ENCODE results near the gene PAK3. TPM values are rescaled to one million over a fixed set of nuclear protein-coding genes. Genes with fewer than 3 reads are reported as not detected.

The PAK3 gene
- total RNA-seq, 1 experiment from 2014 or later = 7.5 TPM

- H4K8ac ChIP-seq (replicated peaks; ENCODE audit: insufficient read length, low read depth, low read length) = no peak overlapping the region
- no peak overlapping the region for H2AK5ac ChIP-seq (ENCODE audit: insufficient read length, low read length)
- no peaks in the 10 kb centered on the region for H4K20me1 ChIP-seq (ENCODE audit: control insufficient read depth, insufficient read depth, insufficient read length)
- H3K79me2 ChIP-seq (ENCODE audit: insufficient read depth, low read length) = no peaks in the 10 kb centered on the region
- H3K27ac Mint-ChIP-seq = no peak overlapping the region
- no peak overlapping the region for H4K91ac ChIP-seq (ENCODE audit: insufficient read length, low read depth, low read length)
- no peak overlapping the region for H2BK15ac ChIP-seq (ENCODE audit: low read depth, low read length)
- H2AFZ ChIP-seq (ENCODE audit: low read length) = no peak overlapping the region
- no peak overlapping the region for H3K18ac ChIP-seq (ENCODE audit: insufficient read length, low read depth, low read length)
- H3K27me3 ChIP-seq (ENCODE audit: insufficient read depth, low read length) = no peaks in the 10 kb centered on the region
- no peak overlapping the region for H3K23ac ChIP-seq (ENCODE audit: insufficient read length, low read depth, low read length)
- no peak overlapping the region for H3K4ac ChIP-seq (ENCODE audit: low read depth, low read length)
- TF ChIP-seq, protein P1, sequence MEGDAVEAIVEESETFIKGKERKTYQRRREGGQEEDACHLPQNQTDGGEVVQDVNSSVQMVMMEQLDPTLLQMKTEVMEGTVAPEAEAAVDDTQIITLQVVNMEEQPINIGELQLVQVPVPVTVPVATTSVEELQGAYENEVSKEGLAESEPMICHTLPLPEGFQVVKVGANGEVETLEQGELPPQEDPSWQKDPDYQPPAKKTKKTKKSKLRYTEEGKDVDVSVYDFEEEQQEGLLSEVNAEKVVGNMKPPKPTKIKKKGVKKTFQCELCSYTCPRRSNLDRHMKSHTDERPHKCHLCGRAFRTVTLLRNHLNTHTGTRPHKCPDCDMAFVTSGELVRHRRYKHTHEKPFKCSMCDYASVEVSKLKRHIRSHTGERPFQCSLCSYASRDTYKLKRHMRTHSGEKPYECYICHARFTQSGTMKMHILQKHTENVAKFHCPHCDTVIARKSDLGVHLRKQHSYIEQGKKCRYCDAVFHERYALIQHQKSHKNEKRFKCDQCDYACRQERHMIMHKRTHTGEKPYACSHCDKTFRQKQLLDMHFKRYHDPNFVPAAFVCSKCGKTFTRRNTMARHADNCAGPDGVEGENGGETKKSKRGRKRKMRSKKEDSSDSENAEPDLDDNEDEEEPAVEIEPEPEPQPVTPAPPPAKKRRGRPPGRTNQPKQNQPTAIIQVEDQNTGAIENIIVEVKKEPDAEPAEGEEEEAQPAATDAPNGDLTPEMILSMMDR (conservative IDR thresholded peaks at IDR 0.05) = no peak
- H3K14ac ChIP-seq (ENCODE audit: insufficient read depth, low read length) = no peak overlapping the region
- no peaks in the 10 kb centered on the region for H3K4me1 Mint-ChIP-seq
- no peak overlapping the region for H2BK12ac ChIP-seq (ENCODE audit: insufficient read length, low read depth, low read length)
- no peak overlapping the region for H3K56ac ChIP-seq (ENCODE audit: insufficient read length, low read depth, low read length)
- no peaks in the 10 kb centered on the region for H3K9me3 Mint-ChIP-seq
- no peak overlapping the region for H2BK20ac ChIP-seq (ENCODE audit: low read depth, low read length, poor library complexity, severe bottlenecking)
- H2BK5ac ChIP-seq (ENCODE audit: insufficient read length, low read length) = no peak overlapping the region
- H3K27ac ChIP-seq (ENCODE audit: insufficient read length, low read depth, low read length) = no peak overlapping the region
- no peak overlapping the region for H3K4me2 ChIP-seq (ENCODE audit: insufficient read depth, insufficient read length, low read length)
- H4K5ac ChIP-seq (ENCODE audit: insufficient read length, low read depth, low read length) = no peak overlapping the region
- H3K9me3 ChIP-seq (ENCODE audit: control insufficient read depth, low read depth, low read length) = no peaks in the 10 kb centered on the region
- no peaks in the 10 kb centered on the region for H3K23me2 ChIP-seq (ENCODE audit: insufficient read length, low read depth, low read length, poor library complexity, severe bottlenecking)
- H3K27me3 Mint-ChIP-seq (ENCODE audit: low read depth) = no peaks in the 10 kb centered on the region
- no peak overlapping the region for H2BK120ac ChIP-seq (ENCODE audit: low read depth, low read length, poor library complexity, severe bottlenecking)
- no peaks in the 10 kb centered on the region for H3K4me1 ChIP-seq (ENCODE audit: insufficient read depth, low read length)
- H3K36me3 Mint-ChIP-seq (ENCODE audit: insufficient read depth in 1 of 3, low read depth in 3 of 3) = peaks cover 0 to 4% (median 0%) of the 10 kb centered on the region in 3 experiments; a peak in 1 of 7 replicates
- no peak overlapping the region for H3K4me3 Mint-ChIP-seq
- H3K9ac ChIP-seq (ENCODE audit: extremely low read depth, insufficient read length, low read length) = no peak overlapping the region
- no peak for DNase-seq
- H3T11ph ChIP-seq (ENCODE audit: low read length) = no peak overlapping the region
- no peaks in the 10 kb centered on the region for H3K79me1 ChIP-seq (ENCODE audit: insufficient read depth, low read depth, low read length, poor library complexity, severe bottlenecking)
Measured at GRCh38 chrX:111131572-111131971, 35.6 kb downstream of the PAK3 start.
